Peyer's patch (tissue), 4 donors: ENCODE measurements around the gene CD96. TPM values are rescaled to one million over a fixed set of nuclear protein-coding genes. Genes with fewer than 3 reads are reported as not detected.

Experiments
- DNase-seq, 3 donors: peaks; one replicate each; pipeline ENCODE4 v3.0.0-alpha.2; 2017 to 2019
- H3K27ac ChIP-seq, 4 donors: fragments of 200-600 bp; sonication (generic); one replicate each; pipeline ENCODE4 v1.5.1; 2016 to 2019
- H3K27me3 ChIP-seq, 2 donors: fragments of 200-600 bp; sonication (generic); one replicate each; pipeline ENCODE4 v1.5.1; 2019
- H3K36me3 ChIP-seq, 3 donors: fragments of 200-600 bp; sonication (generic); one replicate each; pipeline ENCODE4 v1.5.1; 2016 to 2019
- H3K4me1 ChIP-seq, 4 donors: fragments of 200-600 bp; sonication (generic); one replicate each; pipeline ENCODE4 v1.5.1; 2016 to 2019
- H3K4me3 ChIP-seq, 4 donors: fragments of 200-600 bp; sonication (generic); 1 replicate in 3 of 4; 2 replicates in 1 of 4; pipeline ENCODE4 v1.5.1; 2016 to 2019; ENCODE audit warnings: mild to moderate bottlenecking in 1 of 4
- H3K9me3 ChIP-seq, 4 donors: fragments of 200-600 bp; sonication (generic); one replicate each; pipeline ENCODE4 v1.5.1; 2016 to 2019; ENCODE audit warnings: mild to moderate bottlenecking in 1 of 4
- CTCF ChIP-seq, 6 experiments: fragments of 450-650 bp in 4 of 6; fragments of 200-600 bp in 2 of 6; sonication (generic) in 1 of 6; IDR thresholded peaks; one replicate each; pipeline ENCODE4 v1.5.1; 2017 to 2019; ENCODE audit warnings: antibody characterized with exemption in 6 of 6, mild to moderate bottlenecking in 3 of 6, moderate library complexity in 1 of 6
- POLR2A ChIP-seq, 2 donors: fragments of 450-650 bp; IDR thresholded peaks; one replicate each; pipeline ENCODE4 v1.5.1; 2017; ENCODE audit warnings: antibody characterized with exemption in 2 of 2, mild to moderate bottlenecking in 2 of 2, moderate library complexity in 2 of 2
- total RNA-seq, 4 donors: library from RNA; depleted of rRNA; stranded (reverse); fragments of >200 nt; gene quantifications; one replicate each; pipeline ENCODE4 v1.1.0, GENCODE V29; 2016

The CD96 gene
- total RNA-seq, 4 donors from 2014 or later = 4.3 to 15.7 (median 11.3) TPM

GRCh38 chr3:111598552-111598951 lies 56.6 kb downstream of the CD96 start:
- no peaks in the 10 kb centered on the region for H3K9me3 ChIP-seq
- H3K36me3 ChIP-seq = no peaks in the 10 kb centered on the region
- TF ChIP-seq CTCF (IDR thresholded peaks at IDR 0.05) (no peak), POLR2A (IDR thresholded peaks at IDR 0.05) (no peak)
- DNase-seq = no peak
- H3K4me3 ChIP-seq = no peak overlapping the region
- H3K4me1 ChIP-seq = no peaks in the 10 kb centered on the region
- no peak overlapping the region for H3K27ac ChIP-seq
- H3K27me3 ChIP-seq = no peaks in the 10 kb centered on the region

- H3K36me3 ChIP-seq = no peaks in the 10 kb centered on the region
- no peaks in the 10 kb centered on the region for H3K27me3 ChIP-seq
- H3K9me3 ChIP-seq = no peaks in the 10 kb centered on the region
- DNase-seq = no peak
- no peak overlapping the region for H3K27ac ChIP-seq
- no peak overlapping the region for H3K4me3 ChIP-seq
- TF ChIP-seq POLR2A (IDR thresholded peaks at IDR 0.05) = no peak
- no peak for TF ChIP-seq CTCF (IDR thresholded peaks at IDR 0.05)
- no peaks in the 10 kb centered on the region for H3K4me1 ChIP-seq
Observed at GRCh38 chr3:111601810-111602209, 59.8 kb downstream of the CD96 start.

- Histone ChIP-seq H3K4me1 (no peaks in the 10 kb centered on the region), H3K4me3 (no peak overlapping the region), H3K9me3 (no peaks in the 10 kb centered on the region), H3K36me3 (no peaks in the 10 kb centered on the region), H3K27me3 (no peaks in the 10 kb centered on the region), H3K27ac (peak overlapping the region in 1 of 4 donors; percentile 6)
- DNase-seq = no peak
- TF ChIP-seq CTCF (IDR thresholded peaks at IDR 0.05) = no peak
- no peak for TF ChIP-seq POLR2A (IDR thresholded peaks at IDR 0.05)
Observed at GRCh38 chr3:111603679-111604078, 61.7 kb downstream of the CD96 start.

GRCh38 chr3:111604119-111604518 lies 62.1 kb downstream of the CD96 start:
- Histone ChIP-seq H3K27ac (no peak overlapping the region), H3K36me3 (no peaks in the 10 kb centered on the region), H3K4me3 (no peak overlapping the region), H3K4me1 (no peaks in the 10 kb centered on the region), H3K27me3 (no peaks in the 10 kb centered on the region), H3K9me3 (no peaks in the 10 kb centered on the region)
- no peak for DNase-seq
- TF ChIP-seq CTCF (IDR thresholded peaks at IDR 0.05) = no peak

GRCh38 chr3:111605018-111605417 lies 63.0 kb downstream of the CD96 start:
- H3K27me3 ChIP-seq = no peaks in the 10 kb centered on the region
- TF ChIP-seq POLR2A (IDR thresholded peaks at IDR 0.05) (no peak), CTCF (IDR thresholded peaks at IDR 0.05) (no peak)
- no peak overlapping the region for H3K27ac ChIP-seq
- no peaks in the 10 kb centered on the region for H3K9me3 ChIP-seq
- no peak for DNase-seq
- no peaks in the 10 kb centered on the region for H3K36me3 ChIP-seq
- H3K4me3 ChIP-seq = no peak overlapping the region
- H3K4me1 ChIP-seq = no peaks in the 10 kb centered on the region

GRCh38 chr3:111605493-111605892 lies 63.5 kb downstream of the CD96 start:
- no peak for DNase-seq
- no peaks in the 10 kb centered on the region for H3K27me3 ChIP-seq
- H3K36me3 ChIP-seq = no peaks in the 10 kb centered on the region
- no peaks in the 10 kb centered on the region for H3K9me3 ChIP-seq
- no peak overlapping the region for H3K27ac ChIP-seq
- H3K4me3 ChIP-seq = no peak overlapping the region
- no peak for TF ChIP-seq CTCF (IDR thresholded peaks at IDR 0.05)
- no peak for TF ChIP-seq POLR2A (IDR thresholded peaks at IDR 0.05)
- no peaks in the 10 kb centered on the region for H3K4me1 ChIP-seq
